ENCODE results near the gene CXCL9.

DNA sequence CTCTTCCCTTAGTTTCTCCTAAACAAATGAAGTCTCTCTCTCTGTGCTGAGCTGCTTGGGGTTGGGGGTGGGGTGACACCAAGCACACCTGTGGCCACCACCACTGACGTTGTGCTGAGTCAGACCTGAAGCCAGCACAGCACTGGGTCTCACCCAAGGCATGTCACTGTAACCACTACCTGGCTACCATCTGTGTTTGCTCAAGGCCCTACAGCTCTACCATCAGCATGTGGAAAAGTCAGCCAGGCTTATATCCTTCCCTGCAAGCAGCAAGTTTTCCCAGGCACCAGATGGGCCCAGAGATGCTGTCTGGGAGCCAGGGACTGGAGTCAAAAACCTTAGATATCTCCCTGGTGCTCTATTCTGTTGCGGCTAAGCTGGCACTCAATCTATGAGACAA lies 9.1 kb upstream of the CXCL9 start:
- no peak for TF ChIP-seq POLR2A (IDR thresholded peaks at IDR 0.05)
- TF ChIP-seq, protein P1, sequence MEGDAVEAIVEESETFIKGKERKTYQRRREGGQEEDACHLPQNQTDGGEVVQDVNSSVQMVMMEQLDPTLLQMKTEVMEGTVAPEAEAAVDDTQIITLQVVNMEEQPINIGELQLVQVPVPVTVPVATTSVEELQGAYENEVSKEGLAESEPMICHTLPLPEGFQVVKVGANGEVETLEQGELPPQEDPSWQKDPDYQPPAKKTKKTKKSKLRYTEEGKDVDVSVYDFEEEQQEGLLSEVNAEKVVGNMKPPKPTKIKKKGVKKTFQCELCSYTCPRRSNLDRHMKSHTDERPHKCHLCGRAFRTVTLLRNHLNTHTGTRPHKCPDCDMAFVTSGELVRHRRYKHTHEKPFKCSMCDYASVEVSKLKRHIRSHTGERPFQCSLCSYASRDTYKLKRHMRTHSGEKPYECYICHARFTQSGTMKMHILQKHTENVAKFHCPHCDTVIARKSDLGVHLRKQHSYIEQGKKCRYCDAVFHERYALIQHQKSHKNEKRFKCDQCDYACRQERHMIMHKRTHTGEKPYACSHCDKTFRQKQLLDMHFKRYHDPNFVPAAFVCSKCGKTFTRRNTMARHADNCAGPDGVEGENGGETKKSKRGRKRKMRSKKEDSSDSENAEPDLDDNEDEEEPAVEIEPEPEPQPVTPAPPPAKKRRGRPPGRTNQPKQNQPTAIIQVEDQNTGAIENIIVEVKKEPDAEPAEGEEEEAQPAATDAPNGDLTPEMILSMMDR (IDR thresholded peaks at IDR 0.05): no peak

Measured in heart left ventricle (tissue), 13 donors.